ENCODE results near the gene TRAF4. TPM values are rescaled to one million over a fixed set of nuclear protein-coding genes. Genes with fewer than 3 reads are reported as not detected.
A peak's percentile ranks its signal among the peaks of the same experiment; 100 is the strongest.
"Not testable (repeated sequence)": the region's sequence is repeated elsewhere in the genome, so short reads cannot be mapped to it uniquely, and the experiment has no call there.

TRAF4 gene
- total RNA-seq, 2 experiments from 2014 or later = 96.5 to 117 TPM

DNA sequence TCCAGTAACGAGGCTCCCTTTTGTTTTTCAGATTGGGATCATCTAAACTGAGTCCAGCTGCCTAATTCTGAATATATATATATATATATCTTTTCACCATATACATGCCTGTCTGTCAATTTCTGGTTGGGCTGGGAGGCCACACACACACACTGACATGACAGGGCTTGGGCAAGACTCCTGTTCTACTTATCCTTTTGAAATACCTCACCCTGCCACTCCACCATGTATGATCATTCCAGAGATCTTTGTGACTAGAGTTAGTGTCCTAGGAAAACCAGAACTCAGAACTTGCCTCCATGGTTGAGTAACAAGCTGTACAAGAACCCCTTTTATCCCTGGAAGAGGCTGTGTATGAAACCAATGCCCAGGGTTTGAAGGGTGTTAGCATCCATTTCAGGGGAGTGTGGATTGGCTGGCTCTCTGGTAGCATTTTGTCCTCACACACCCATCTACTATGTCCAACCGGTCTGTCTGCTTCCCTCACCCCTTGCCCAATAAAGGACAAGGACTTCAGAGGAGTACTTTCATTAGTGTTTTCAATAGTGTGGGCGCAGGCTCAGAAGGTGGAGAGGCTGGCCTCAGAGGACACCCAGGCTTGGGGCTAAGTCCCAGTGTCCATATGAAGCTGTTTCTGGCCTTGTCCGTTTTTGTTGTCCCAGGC is 19.8 kb upstream of the TRAF4 start:
- ChIA-PET POLR2A (interaction anchor here (1.0 to 6.3 kb wide), 2 partner anchors 23 to 118 kb away, joined by 4 to 111 read pairs; partner anchors contain the start of genes FAM222B and TRAF4), CTCF (interaction anchor here (1.4 to 8.9 kb wide), 3 partner anchors 24 to 228 kb away, joined by 3 to 294 read pairs (median 94); partner anchors contain the start of genes PHF12 and TRAF4)
- not testable (repeated sequence) for H3K9me3 Mint-ChIP-seq (ENCODE audit: low read depth); DNase-seq; ATAC-seq; H3K27me3 Mint-ChIP-seq
- H3K4me3 Mint-ChIP-seq = peak overlapping the region; percentile 99
- H3K4me1 Mint-ChIP-seq = peaks cover 55% of the 10 kb centered on the region
- intact Hi-C loops (cut with DNase I, micrococcal nuclease) = loop anchor here (10.0 kb wide), 2 partner anchors 391 to 891 kb away; no protein-coding TSS in a partner anchor
- peak overlapping the region; percentile 90 for H3K27ac Mint-ChIP-seq
- H3K36me3 Mint-ChIP-seq (ENCODE audit: low read depth) = peaks cover 60% of the 10 kb centered on the region

DNA sequence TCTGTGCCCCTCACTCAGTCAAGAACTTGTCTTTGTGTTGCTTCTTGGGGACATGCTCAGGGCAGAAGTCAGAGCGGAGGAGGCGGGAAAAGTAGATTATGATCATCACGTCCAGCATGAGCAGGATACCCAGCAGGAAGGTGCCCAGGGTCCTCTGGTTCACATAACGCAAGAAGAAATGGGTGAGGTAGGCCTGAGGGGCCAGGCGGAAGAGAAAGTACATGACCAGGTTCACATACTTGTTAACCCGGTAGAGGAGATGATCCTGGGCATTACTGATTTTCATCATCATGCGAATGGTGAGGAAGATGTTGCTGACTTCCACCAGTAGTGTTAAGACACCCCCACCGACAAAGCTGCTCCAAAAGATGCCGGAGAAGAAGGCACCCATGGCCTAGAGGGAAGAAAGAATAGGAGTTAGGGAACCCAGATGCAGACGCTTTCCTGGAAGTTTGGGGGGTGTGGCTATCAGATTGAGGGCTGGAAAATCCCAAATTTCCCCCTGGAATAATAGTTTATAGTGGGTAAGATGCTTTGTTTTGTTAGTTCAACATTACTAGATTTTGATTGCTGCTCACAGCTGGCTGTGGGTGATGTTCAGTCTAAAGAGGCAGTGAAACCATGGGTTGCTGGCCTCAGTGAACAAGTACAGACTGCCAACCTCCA is 19.2 kb upstream of the TRAF4 start:
- peak overlapping the region; percentile 90 for H3K27ac Mint-ChIP-seq
- no peak for ATAC-seq
- POLR2A ChIA-PET = interaction anchor here (0.6 to 6.3 kb wide), 7 partner anchors 8 to 169 kb away, joined by 3 to 111 read pairs (median 4); partner anchors contain the start of genes FAM222B and TRAF4
- no peaks in the 10 kb centered on the region for H3K9me3 Mint-ChIP-seq (ENCODE audit: low read depth)
- peaks cover 56% of the 10 kb centered on the region for H3K4me1 Mint-ChIP-seq
- CTCF ChIA-PET = interaction anchor here (0.5 to 8.9 kb wide), 6 partner anchors 9 to 233 kb away, joined by 3 to 294 read pairs (median 4); partner anchors contain the start of genes PHF12 and TRAF4
- peaks cover 60% of the 10 kb centered on the region for H3K36me3 Mint-ChIP-seq (ENCODE audit: low read depth)
- no peaks in the 10 kb centered on the region for H3K27me3 Mint-ChIP-seq
- H3K4me3 Mint-ChIP-seq = peak overlapping the region; percentile 99
- peak; percentile 20 for DNase-seq
- intact Hi-C loops (cut with DNase I, micrococcal nuclease) = loop anchor here (5.0 to 10.0 kb wide), 6 partner anchors 38 to 890 kb away; partner anchors contain the start of genes ABHD15 (in 1 of the 2), NUFIP2 (in 1 of the 2) and TP53I13 (in 1 of the 2)

DNA sequence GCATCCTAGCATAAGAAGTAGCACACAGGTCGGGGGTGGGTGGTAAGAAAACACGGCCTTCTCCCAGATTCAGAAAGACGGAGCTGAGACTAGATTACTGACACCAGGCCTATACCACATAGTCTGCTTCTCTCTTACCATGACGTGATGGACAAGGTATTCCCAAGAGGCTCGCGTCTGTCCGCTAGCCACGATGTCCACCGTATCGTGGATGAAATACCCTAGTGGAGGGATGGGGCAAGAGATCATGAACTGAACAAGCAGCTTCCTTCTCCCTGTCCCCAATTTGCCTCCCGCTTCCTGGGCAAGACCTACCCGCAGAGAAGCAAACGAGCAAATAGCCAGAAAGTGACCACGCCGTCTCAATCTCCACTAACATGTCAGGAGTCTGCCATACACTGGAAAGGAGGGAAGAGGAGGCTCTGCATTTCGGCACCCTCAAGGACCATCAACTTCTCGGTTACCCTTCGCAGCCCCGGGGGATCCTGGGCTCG is 18.6 kb upstream of the TRAF4 start:
- POLR2A ChIA-PET = interaction anchor here (0.6 to 6.3 kb wide), 8 partner anchors 9 to 225 kb away, joined by 3 to 111 read pairs (median 5); partner anchors contain the start of gene TRAF4
- H3K4me1 Mint-ChIP-seq = peaks cover 60% of the 10 kb centered on the region

DNA sequence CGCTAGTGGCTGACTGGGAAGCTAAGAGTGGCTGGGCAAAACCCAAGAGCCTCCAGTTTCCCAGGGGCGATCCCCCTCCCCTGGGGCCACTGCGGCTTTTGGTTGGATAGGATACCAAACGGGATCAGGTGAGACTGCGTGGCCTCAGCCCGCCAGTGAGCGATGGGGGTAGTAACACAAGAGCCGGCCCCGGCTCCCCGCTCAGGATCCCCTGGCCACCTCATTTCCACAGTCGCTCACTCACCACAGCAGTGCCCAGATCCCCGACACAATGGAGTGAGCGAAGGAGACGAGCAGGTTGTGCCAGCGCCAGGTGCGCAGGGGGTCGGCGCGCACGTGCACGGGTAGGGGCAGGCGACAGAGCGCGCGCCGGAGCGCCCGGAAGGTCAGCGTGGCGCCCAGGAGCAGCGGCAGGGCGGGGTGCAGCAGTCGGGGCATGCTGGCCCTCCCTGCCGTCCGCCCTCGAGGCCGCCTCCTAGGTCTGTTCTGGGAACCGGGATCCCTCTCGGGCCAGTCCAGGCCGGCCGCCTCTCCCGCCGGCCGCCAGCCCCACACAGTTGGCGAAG is 18.1 kb upstream of the TRAF4 start:
- peak overlapping the region; percentile 99 for H3K4me3 Mint-ChIP-seq
- ATAC-seq = peak; percentile 0
- intact Hi-C loops (cut with DNase I, micrococcal nuclease) = loop anchor here (1.0 to 10.0 kb wide), 8 partner anchors 37 to 889 kb away; partner anchors contain the start of genes ABHD15 (in 1 of the 2), NUFIP2 (in 1 of the 2) and TP53I13 (in 1 of the 2)
- peak; percentile 72 for DNase-seq
- H3K9me3 Mint-ChIP-seq (ENCODE audit: low read depth) = no peaks in the 10 kb centered on the region
- no peaks in the 10 kb centered on the region for H3K27me3 Mint-ChIP-seq
- H3K27ac Mint-ChIP-seq = peak overlapping the region; percentile 90
- POLR2A ChIA-PET = interaction anchor here (0.6 to 6.3 kb wide), 10 partner anchors 9 to 226 kb away, joined by 3 to 111 read pairs (median 6); partner anchors contain the start of genes PHF12, PROCA1 and TRAF4
- peaks cover 49% of the 10 kb centered on the region for H3K36me3 Mint-ChIP-seq (ENCODE audit: low read depth)
- peaks cover 59% of the 10 kb centered on the region for H3K4me1 Mint-ChIP-seq
- CTCF ChIA-PET = interaction anchor here (0.7 to 8.9 kb wide), 22 partner anchors 9 to 391 kb away, joined by 3 to 294 read pairs (median 6); partner anchors contain the start of genes BLTP2, FAM222B, PHF12 and PROCA1

More for the DNA sequence above, 18.6 kb upstream of the TRAF4 start:
- no peaks in the 10 kb centered on the region for H3K9me3 Mint-ChIP-seq (ENCODE audit: low read depth)
- no peaks in the 10 kb centered on the region for H3K27me3 Mint-ChIP-seq
- peak overlapping the region; percentile 99 for H3K4me3 Mint-ChIP-seq
- ATAC-seq (no peak), DNase-seq (peak; percentile 50)
- peak overlapping the region; percentile 90 for H3K27ac Mint-ChIP-seq
- intact Hi-C loops (cut with DNase I, micrococcal nuclease) = loop anchor here (5.0 to 10.0 kb wide), 6 partner anchors 37 to 890 kb away; partner anchors contain the start of genes ABHD15 (in 1 of the 2), NUFIP2 (in 1 of the 2) and TP53I13 (in 1 of the 2)
- H3K36me3 Mint-ChIP-seq (ENCODE audit: low read depth) = peaks cover 54% of the 10 kb centered on the region
- CTCF ChIA-PET = interaction anchor here (0.5 to 8.9 kb wide), 7 partner anchors 9 to 233 kb away, joined by 3 to 294 read pairs (median 4); partner anchors contain the start of genes PHF12 and TRAF4

DNA sequence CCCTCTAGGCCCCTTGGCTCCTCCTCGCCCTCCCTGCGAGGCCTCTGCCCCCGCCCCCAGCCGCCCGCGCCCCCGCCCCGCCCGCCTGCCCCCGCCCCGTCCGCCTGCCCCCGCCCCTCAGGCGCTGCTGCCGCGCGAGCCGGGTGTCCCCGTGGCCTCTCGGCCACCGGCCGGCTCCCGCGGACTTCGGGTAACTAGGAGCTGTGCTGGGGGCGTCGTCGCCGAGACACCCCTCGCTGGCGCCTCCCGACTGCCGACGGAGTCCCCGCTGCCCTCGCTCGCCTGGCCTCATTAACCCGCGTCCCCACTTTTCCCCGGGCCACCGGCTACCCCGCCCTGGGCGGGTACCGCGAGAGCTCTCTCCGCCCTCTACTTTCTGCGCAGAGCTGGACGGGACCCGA is 17.6 kb upstream of the TRAF4 start, which contains the start of gene TLCD1:
Gene TLCD1, minus strand, starts transcription at position 8 of the 401 bp plus-strand sequence. CDS start 136 bp downstream, outside the sequence.
- ChIA-PET CTCF (interaction anchor here (0.6 to 8.9 kb wide), 43 partner anchors 9 to 1260 kb away, joined by 3 to 294 read pairs (median 4); partner anchors contain the start of genes BLTP2, DHRS13, FAM222B and FLOT2), POLR2A (interaction anchor here (0.6 to 6.3 kb wide), 14 partner anchors 12 to 391 kb away, joined by 3 to 111 read pairs (median 4); partner anchors contain the start of genes PHF12, PROCA1, TNFAIP1 and TRAF4)
- H3K27me3 Mint-ChIP-seq = no peaks in the 10 kb centered on the region
- peak within 1 kb of the TSS; percentile 99 for H3K27ac Mint-ChIP-seq
- peak; percentile 25 for ATAC-seq
- peaks cover 55% of the 10 kb centered on the region for H3K4me1 Mint-ChIP-seq
- H3K9me3 Mint-ChIP-seq (ENCODE audit: low read depth) = no peaks in the 10 kb centered on the region
- intact Hi-C loops (cut with DNase I, micrococcal nuclease) = loop anchor here (1.0 to 10.0 kb wide), 8 partner anchors 36 to 889 kb away; partner anchors contain the start of genes ABHD15 (in 1 of the 2), NUFIP2 (in 1 of the 2) and TP53I13 (in 1 of the 2)
- DNase-seq = peak; percentile 85
- peaks cover 44% of the 10 kb centered on the region for H3K36me3 Mint-ChIP-seq (ENCODE audit: low read depth)
- peak within 1 kb of the TSS; percentile 99 for H3K4me3 Mint-ChIP-seq

DNA sequence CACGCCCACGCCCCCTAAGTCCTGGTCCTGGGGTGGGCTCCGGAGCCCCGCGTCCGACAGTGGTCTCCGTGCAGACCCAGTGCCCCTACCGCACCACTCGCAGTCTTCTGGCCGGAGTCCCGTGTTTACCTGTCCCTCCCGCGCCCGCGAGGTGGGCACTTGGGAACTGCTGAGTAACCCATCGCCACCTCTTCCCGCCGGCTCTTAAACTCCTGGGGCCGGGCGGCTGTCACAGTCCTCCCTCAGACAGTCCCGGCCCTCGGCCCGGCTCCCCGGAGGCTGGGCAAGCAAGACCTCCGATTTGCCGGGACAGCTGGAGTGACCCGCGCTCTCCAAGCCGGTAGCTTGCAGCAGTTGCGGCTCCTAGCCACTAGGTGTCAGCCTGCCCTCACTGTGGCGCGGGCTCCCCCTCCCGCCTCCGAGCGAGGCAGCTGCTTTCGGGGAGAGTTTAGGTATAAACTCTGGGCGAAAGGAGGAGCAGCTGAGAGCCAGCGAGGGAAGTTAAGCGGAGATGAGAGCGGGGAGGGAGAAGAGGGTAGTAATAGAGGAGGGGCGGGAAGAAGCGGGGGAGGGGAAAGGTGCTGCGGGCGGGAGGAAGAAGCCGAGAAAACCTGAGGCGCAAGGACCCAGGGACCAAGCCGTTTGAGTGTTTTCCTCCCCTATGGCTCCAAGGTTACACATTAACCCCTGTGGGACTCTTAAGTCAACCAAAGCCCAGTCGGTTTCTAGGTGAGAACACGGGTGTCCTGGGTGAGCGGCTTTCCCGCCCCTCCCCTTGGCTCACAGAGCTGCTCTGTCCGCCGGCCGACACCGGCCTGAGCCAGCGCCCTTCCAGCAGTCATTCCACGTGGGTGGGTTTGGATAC is 17.0 kb upstream of the TRAF4 start:
- Mint-ChIP-seq H3K4me1 (peaks cover 51% of the 10 kb centered on the region), H3K27ac (peak overlapping the region; percentile 99), H3K27me3 (no peaks in the 10 kb centered on the region), H3K36me3 (ENCODE audit: low read depth) (peaks cover 38% of the 10 kb centered on the region), H3K4me3 (peak overlapping the region; percentile 99), H3K9me3 (ENCODE audit: low read depth) (no peaks in the 10 kb centered on the region)
- ATAC-seq (peak; percentile 35), DNase-seq (peak; percentile 97)
- ChIA-PET POLR2A (interaction anchor here (0.6 to 6.3 kb wide), 14 partner anchors 12 to 391 kb away, joined by 3 to 111 read pairs (median 4); partner anchors contain the start of genes PHF12, PROCA1, TNFAIP1 and TRAF4), CTCF (interaction anchor here (0.5 to 8.9 kb wide), 63 partner anchors 7 to 1259 kb away, joined by 3 to 294 read pairs (median 4); partner anchors contain the start of genes BLTP2, DHRS13, FAM222B and FLOT2)
- intact Hi-C loops (cut with DNase I, micrococcal nuclease) = loop anchor here (1.0 to 10.0 kb wide), 12 partner anchors 23 to 888 kb away; partner anchors contain the start of genes ABHD15 (in 1 of the 2), DHRS13 (in 1 of the 2), FAM222B (in 1 of the 2) and NUFIP2 (in 1 of the 2)

DNA sequence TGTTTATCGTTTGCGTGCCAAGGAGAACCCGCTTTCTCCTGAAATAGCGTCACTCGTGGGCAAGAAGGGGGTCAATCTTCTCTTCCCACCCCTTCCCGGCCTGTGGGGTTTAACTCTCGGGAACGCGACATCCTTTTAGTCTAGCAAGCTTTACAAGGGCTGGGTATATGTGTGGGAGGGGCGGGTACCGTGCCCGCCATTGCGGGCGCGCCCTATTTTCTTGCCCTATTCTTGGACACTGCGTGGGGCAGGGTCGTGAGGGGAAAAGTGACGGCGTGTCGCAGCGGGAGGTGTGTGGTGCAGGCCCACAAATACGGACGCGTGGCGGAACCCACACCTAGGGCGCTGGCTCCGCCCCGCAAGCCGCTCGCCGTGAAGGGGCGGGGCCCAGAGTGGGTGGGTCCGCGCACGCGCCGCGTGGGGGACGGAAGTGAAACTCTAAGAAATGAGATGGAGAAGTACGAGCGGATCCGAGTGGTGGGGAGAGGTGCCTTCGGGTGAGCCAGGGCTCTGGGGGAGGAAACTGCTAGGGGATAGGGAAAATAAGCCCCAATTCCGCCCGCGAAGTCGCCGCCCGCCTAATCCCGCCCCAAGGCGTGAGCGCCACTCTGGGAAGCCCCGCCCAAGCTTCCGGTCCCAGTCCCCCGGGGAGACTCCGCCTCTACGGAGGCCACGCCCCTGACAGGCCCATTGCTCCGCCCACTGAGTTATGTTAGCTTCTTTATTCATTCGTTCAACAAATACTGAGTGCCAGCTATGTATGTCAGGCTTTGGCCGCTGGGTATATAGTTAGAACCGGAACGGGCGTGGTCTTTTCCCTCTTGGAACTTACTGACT is 15.2 kb upstream of the TRAF4 start, which contains the start of gene NEK8:
Gene NEK8, plus strand, starts transcription at position 425 of the 837 bp plus-strand sequence. Its CDS starts 26 bp downstream, at position 451.
- Mint-ChIP-seq H3K4me1 (peaks cover 39% of the 10 kb centered on the region), H3K4me3 (peak within 1 kb of the TSS; percentile 99), H3K27me3 (no peaks in the 10 kb centered on the region), H3K9me3 (ENCODE audit: low read depth) (no peaks in the 10 kb centered on the region), H3K36me3 (ENCODE audit: low read depth) (peaks cover 22% of the 10 kb centered on the region), H3K27ac (peak within 1 kb of the TSS; percentile 99)
- intact Hi-C loops (cut with DNase I, micrococcal nuclease) = loop anchor here (1.0 to 10.0 kb wide), 15 partner anchors 8 to 886 kb away; partner anchors contain the start of genes ABHD15 (in 1 of the 2), BLTP2 (in 1 of the 2), DHRS13 (in 1 of the 2) and NUFIP2 (in 1 of the 2)
- ATAC-seq (peak; percentile 50), DNase-seq (peak; percentile 99)
- POLR2A ChIA-PET = interaction anchor here (0.6 to 6.3 kb wide), 16 partner anchors 9 to 223 kb away, joined by 3 to 111 read pairs (median 4); partner anchors contain the start of genes PHF12, PROCA1, RPL23A and TRAF4
- CTCF ChIA-PET = interaction anchor here (0.5 to 8.9 kb wide), 25 partner anchors 9 to 420 kb away, joined by 3 to 294 read pairs (median 4); partner anchors contain the start of genes FAM222B, PHF12, PROCA1 and RPL23A

DNA sequence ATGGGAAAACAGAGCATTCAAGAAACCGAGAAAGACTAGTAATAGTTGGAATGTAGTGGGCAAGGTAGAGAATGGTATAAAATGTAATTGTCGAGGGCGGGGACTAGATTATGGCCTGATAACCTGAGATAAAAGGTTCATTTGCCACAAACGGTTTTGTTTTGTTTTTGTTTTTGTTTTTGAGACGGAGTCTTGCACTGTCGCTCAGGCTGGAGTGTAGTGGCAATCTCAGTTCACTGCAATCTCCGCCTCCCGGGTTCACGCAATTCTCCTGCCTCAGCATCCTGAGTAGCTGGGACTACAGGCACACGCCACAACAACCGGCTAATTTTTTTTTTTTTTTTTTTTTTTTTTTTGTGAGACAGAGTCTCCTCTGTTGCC is 13.9 kb upstream of the TRAF4 start:
- ATAC-seq (no peak), DNase-seq (no peak)
- Mint-ChIP-seq H3K4me3 (peak overlapping the region; percentile 99), H3K27ac (peak overlapping the region; percentile 76), H3K36me3 (ENCODE audit: low read depth) (peaks cover 8% of the 10 kb centered on the region), H3K4me1 (peaks cover 25% of the 10 kb centered on the region), H3K9me3 (ENCODE audit: low read depth) (no peaks in the 10 kb centered on the region), H3K27me3 (no peaks in the 10 kb centered on the region)
- POLR2A ChIA-PET = interaction anchor here (6.3 kb wide), 1 partner anchor 17 kb away, joined by 111 read pairs; the partner anchor contains the start of gene TRAF4
- CTCF ChIA-PET = interaction anchor here (0.5 to 8.9 kb wide), 6 partner anchors 11 to 804 kb away, joined by 3 to 294 read pairs (median 12); partner anchors contain the start of genes RPL23A and TRAF4
- intact Hi-C loops (cut with DNase I, micrococcal nuclease) = loop anchor here (1.0 to 10.0 kb wide), 9 partner anchors 32 to 885 kb away; partner anchors contain the start of genes ABHD15 (in 1 of the 2), BLTP2 (in 1 of the 2), NUFIP2 (in 1 of the 2) and TP53I13 (in 1 of the 2)
